ENCODE results near the gene CDC42BPG.

CDC42BPG gene

DNA sequence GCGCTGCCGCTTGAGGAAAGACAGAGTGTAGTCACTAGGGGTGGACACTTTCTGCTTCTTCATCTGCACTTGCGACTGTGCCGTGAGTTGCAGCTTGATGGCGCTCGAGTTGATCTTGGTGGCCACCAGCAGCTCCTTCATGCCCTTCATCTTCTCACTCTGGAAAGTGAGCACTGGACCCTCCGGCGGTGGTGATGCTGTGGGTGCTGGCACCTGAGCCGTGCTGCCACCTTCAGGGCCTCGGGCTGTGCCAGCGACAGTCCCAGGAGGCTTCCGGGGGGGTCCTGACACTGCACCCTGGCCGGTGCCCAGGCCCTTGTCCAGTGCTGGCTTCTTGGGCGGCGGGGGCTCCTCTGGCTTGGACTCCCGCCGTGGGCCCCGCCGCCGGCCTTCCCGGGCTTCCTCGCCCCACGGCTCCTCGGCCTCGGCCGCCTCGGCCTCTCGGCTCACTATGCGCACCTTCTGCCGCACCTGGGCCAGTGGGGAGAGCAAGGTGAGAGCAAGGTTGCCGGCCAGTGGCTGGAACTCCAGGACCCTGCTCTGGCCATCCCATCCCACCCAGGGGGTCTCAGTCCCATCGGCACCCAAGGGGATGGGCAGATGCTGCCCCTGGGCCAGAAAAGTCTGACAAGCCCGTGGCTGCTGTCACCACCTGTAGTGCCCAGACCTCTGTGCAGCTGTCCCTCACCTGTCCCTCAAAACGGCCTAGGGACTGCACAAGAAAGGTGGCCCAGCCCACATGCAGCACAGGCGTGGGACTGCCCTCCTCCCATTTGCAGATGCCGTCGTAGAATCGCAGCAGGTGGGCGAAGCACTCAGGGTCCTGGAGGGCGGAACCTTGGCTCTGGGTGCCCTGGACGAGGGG, 39.9 kb downstream of the CDC42BPG start:
- peaks cover 52% of the 10 kb centered on the region for H3K4me1 Mint-ChIP-seq (ENCODE audit: low read depth)
- no peak overlapping the region for H3K27ac Mint-ChIP-seq
- no peaks in the 10 kb centered on the region for H3K9me3 Mint-ChIP-seq
- H3K27me3 Mint-ChIP-seq = no peaks in the 10 kb centered on the region
- H3K36me3 Mint-ChIP-seq (ENCODE audit: low read depth) = peaks cover 80% of the 10 kb centered on the region
- peak overlapping the region; percentile 85 for H3K4me3 Mint-ChIP-seq
- no peak for DNase-seq

- H3K27me3 Mint-ChIP-seq = no peaks in the 10 kb centered on the region
- H3K9me3 Mint-ChIP-seq = no peaks in the 10 kb centered on the region
- peaks cover 47% of the 10 kb centered on the region for H3K4me1 Mint-ChIP-seq (ENCODE audit: low read depth)
- DNase-seq = no peak
- H3K27ac Mint-ChIP-seq = peak overlapping the region; percentile 95
- peak overlapping the region; percentile 85 for H3K4me3 Mint-ChIP-seq
- H3K36me3 Mint-ChIP-seq (ENCODE audit: low read depth) = peaks cover 80% of the 10 kb centered on the region
These were observed 40.6 kb downstream of the CDC42BPG start for GRCh38 chr11:64803846-64804345.

DNA sequence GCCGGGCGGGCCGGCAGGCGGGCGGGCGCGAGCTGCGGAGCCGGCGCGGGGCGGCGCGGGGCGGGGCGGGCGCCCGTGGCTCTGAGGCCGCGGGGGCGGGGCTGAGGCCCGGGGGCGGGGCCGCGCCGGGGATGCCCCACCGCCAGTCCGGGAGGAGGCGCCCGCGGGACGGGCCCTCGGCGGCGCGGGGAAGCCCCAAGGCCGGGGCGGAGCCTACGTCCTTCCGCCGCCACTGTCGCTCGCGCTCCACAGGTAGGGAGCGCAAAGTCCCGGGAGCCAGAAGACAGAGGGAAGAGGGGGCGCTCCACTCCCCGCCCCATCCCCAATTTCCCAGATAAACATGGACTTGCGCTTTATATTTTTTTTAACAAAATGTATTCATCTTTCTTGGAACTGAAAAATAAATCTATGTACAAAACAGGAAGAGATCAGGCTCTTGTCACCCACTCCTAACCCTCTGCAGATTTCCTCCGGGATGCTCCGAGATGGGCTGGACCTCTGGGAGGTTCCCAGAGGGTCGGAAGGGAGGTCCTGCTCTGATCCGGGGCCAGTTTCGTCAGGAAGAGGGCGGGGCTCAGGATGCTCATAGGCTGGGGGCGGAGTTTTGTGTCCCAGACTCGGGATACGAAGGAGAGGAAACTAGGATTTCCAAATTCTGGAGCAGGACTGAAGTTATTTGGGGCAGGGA, 41.2 kb downstream of the CDC42BPG start, which contains the start of gene MAP4K2:
MAP4K2 (minus strand) TSS at position 57 of the 688 bp plus-strand sequence. CDS start 65 bp downstream, outside the sequence.
- Mint-ChIP-seq H3K27ac (peak within 1 kb of the TSS; percentile 95), H3K4me3 (peak within 1 kb of the TSS; percentile 85), H3K27me3 (no peaks in the 10 kb centered on the region), H3K9me3 (no peaks in the 10 kb centered on the region), H3K4me1 (ENCODE audit: low read depth) (peaks cover 47% of the 10 kb centered on the region), H3K36me3 (ENCODE audit: low read depth) (peaks cover 82% of the 10 kb centered on the region)
- DNase-seq = peak; percentile 90

- H3K9me3 Mint-ChIP-seq = no peaks in the 10 kb centered on the region
- peak overlapping the region; percentile 86 for H3K27ac Mint-ChIP-seq
- H3K4me1 Mint-ChIP-seq (ENCODE audit: low read depth) = peaks cover 41% of the 10 kb centered on the region
- DNase-seq = no peak
- H3K4me3 Mint-ChIP-seq = peak overlapping the region; percentile 83
- peaks cover 80% of the 10 kb centered on the region for H3K36me3 Mint-ChIP-seq (ENCODE audit: low read depth)
- H3K27me3 Mint-ChIP-seq = no peaks in the 10 kb centered on the region
These were observed 41.9 kb downstream of the CDC42BPG start for GRCh38 chr11:64802370-64803157.

DNA sequence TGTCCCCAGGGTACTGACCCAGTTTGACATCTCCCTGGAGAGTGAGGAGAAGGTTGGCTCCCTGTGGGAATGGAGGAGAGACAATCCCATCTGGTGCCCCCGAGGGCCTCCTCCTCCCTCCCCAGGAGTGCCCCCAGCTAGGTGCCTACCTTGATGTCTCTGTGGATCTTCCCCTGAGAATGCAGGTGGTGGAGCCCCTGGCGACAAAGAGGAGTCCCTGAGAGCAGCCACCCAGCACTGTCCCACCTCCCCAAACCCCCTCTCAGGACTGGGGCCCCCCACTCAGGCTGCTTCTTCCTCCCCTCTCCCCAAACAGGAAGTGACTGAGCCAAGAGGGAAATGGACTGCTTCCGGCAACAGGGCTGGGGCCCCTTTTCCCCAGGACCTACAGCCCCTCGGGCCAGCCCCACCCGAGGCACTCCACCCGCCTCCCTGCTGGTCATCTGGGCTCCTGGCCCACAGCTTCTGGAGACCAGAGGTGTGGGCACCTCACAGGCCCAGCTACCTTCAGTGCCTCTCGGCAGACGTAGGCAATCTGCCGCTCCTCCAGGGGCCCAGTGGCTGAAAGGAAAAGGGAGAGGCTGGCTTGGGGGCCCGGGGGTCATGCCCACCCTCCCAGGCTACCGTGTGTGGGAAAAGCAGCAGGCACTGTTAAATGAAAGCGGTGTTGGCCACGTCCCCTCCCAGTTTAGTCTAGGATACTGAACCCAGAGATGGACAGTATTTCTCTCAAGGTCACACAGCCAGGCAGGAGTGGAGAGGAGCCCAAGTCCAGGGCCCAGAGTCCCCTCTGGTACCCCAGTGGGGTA, 42.7 kb downstream of the CDC42BPG start:
- no peaks in the 10 kb centered on the region for H3K27me3 Mint-ChIP-seq
- peak overlapping the region; percentile 86 for H3K27ac Mint-ChIP-seq

DNA sequence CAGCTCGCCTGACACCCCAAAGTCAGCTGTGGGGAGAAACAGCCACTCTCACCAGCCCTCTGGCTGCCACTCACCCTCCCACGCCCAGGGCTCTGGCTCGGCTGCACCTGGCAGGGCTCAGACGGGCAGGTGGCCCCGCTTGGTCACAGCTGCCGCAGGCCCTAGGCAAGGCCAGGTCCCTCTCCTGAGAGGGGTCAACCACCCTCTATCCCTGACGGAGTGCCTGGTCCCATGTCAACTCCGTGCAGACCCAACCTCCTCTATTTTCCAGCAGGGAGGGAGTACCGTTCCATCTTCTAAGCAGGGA, 43.3 kb downstream of the CDC42BPG start:
- Mint-ChIP-seq H3K27me3 (no peaks in the 10 kb centered on the region), H3K4me1 (ENCODE audit: low read depth) (peaks cover 32% of the 10 kb centered on the region), H3K9me3 (no peaks in the 10 kb centered on the region), H3K4me3 (peak overlapping the region; percentile 83), H3K36me3 (ENCODE audit: low read depth) (peaks cover 78% of the 10 kb centered on the region), H3K27ac (peak overlapping the region; percentile 86)
- DNase-seq = no peak

More for the DNA sequence above, 42.7 kb downstream of the CDC42BPG start:
- peaks cover 36% of the 10 kb centered on the region for H3K4me1 Mint-ChIP-seq (ENCODE audit: low read depth)
- H3K4me3 Mint-ChIP-seq = peak overlapping the region; percentile 83
- DNase-seq = no peak
- no peaks in the 10 kb centered on the region for H3K9me3 Mint-ChIP-seq
- peaks cover 78% of the 10 kb centered on the region for H3K36me3 Mint-ChIP-seq (ENCODE audit: low read depth)

- H3K27ac Mint-ChIP-seq = peak overlapping the region; percentile 86
- peaks cover 78% of the 10 kb centered on the region for H3K36me3 Mint-ChIP-seq (ENCODE audit: low read depth)
- DNase-seq = no peak
- H3K4me1 Mint-ChIP-seq (ENCODE audit: low read depth) = peaks cover 36% of the 10 kb centered on the region
- peak overlapping the region; percentile 83 for H3K4me3 Mint-ChIP-seq
- H3K9me3 Mint-ChIP-seq = no peaks in the 10 kb centered on the region
- no peaks in the 10 kb centered on the region for H3K27me3 Mint-ChIP-seq
These were observed 43.9 kb downstream of the CDC42BPG start for GRCh38 chr11:64800303-64801157.

- no peak overlapping the region for H3K4me3 Mint-ChIP-seq
- no peak overlapping the region for H3K27ac Mint-ChIP-seq
- no peak for DNase-seq
- peaks cover 38% of the 10 kb centered on the region for H3K4me1 Mint-ChIP-seq (ENCODE audit: low read depth)
- peaks cover 75% of the 10 kb centered on the region for H3K36me3 Mint-ChIP-seq (ENCODE audit: low read depth)
- H3K27me3 Mint-ChIP-seq = no peaks in the 10 kb centered on the region
- H3K9me3 Mint-ChIP-seq = no peaks in the 10 kb centered on the region
These were observed 44.7 kb downstream of the CDC42BPG start for GRCh38 chr11:64799623-64800302.

DNA sequence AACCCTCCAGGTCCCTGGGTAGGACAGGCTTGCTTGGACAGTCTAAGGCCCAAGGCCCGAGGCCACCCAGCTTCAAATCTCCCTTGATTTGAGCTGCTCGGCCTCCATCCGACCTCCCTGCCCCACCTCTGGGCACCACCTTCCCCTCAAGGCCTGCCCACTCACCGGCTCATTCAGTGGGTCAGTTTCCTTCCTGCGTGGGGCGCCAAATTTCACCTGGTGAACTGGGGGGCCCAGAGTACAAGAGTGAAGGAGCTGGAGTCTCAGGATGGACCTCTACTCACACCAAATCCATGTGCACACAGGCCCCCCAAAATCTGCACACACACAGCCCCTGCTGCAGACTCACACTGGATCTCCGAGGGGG, 45.2 kb downstream of the CDC42BPG start:
- H3K27ac Mint-ChIP-seq = no peak overlapping the region
- no peak overlapping the region for H3K4me3 Mint-ChIP-seq
- DNase-seq = no peak
- H3K36me3 Mint-ChIP-seq (ENCODE audit: low read depth) = peaks cover 76% of the 10 kb centered on the region
- no peaks in the 10 kb centered on the region for H3K27me3 Mint-ChIP-seq
- H3K4me1 Mint-ChIP-seq (ENCODE audit: low read depth) = peaks cover 41% of the 10 kb centered on the region
- H3K9me3 Mint-ChIP-seq = no peaks in the 10 kb centered on the region

DNA sequence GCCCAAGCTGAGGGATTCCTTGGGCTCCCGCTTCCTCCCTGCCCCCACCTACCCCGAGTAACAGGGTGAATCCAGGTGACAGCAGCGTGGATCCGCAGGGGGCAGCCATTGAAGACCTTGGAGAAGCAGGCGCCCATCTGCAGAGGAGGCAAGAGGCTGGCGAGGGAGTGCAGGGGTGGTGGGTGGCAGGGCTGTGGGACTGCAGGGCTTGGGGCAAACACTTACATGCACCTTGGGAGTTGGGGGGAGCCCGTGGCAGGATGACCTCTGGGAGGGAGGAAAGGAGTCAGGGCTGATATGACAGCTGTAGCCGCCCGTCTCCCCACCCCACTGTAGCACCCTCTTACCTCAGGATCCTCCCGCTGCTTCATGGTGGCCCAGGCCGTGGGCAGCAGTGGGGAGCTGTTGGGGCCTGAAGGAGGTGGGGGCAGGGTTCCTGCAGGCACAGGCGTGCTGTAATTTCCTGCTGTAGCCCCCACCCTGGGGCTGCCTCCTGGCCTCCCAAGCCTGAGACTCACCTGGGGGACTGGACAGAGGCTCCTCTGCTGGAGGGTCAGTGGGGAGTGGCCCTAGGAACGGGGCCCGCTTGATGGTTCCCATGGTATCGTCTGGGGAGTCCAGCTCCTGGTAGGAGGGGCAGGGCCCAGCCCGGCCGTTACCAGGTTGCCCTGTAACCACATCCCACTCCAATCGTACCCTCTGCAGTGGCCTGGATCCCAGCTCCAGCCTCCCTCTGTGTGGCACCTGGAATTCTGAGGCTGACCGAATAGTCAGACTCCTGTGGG, 47.5 kb downstream of the CDC42BPG start:
- no peak for DNase-seq
- Mint-ChIP-seq H3K36me3 (ENCODE audit: low read depth) (peaks cover 77% of the 10 kb centered on the region), H3K4me1 (ENCODE audit: low read depth) (peaks cover 36% of the 10 kb centered on the region), H3K9me3 (no peaks in the 10 kb centered on the region), H3K27ac (no peak overlapping the region), H3K4me3 (no peak overlapping the region), H3K27me3 (no peaks in the 10 kb centered on the region)

DNA sequence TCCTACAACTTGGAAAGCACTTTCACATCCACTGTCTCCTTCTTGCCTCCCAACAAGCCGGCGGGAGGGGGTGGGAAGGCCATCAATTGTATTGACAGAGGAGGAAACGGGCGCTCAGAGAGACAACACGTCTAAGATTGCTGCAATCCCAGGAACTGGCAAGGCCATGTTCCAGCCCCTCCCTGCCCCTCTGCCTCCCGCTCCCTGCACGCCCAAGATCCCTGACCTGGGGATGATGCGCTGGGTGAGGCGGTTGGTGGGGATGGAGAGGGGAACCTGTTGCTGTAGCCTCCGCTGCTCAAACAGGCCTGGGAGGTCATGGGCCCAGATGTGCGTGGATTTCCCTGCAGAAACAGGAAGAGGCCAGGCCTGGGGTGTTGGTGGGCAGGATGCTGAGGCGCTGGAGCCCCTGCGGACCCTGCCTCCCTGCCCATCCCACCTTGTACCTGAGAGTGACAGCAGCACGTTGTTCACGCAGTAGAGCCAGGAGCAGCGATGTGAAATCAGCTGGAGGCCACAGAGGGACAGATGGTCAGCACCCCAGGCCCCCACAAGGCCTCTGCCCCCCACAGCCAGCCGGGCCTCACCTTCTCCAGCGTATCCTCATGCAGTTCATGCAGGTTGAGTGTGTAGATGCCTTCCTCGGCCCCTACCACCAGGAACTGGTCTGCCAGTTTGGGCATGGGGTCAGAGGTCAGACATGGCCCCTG, 48.3 kb downstream of the CDC42BPG start:
- Mint-ChIP-seq H3K27me3 (no peaks in the 10 kb centered on the region), H3K36me3 (ENCODE audit: low read depth) (peaks cover 76% of the 10 kb centered on the region), H3K4me1 (ENCODE audit: low read depth) (peaks cover 29% of the 10 kb centered on the region), H3K9me3 (no peaks in the 10 kb centered on the region), H3K27ac (peak overlapping the region; percentile 58), H3K4me3 (no peak overlapping the region)
- no peak for DNase-seq

- Mint-ChIP-seq H3K4me3 (no peak overlapping the region), H3K27ac (no peak overlapping the region), H3K4me1 (ENCODE audit: low read depth) (peaks cover 22% of the 10 kb centered on the region), H3K27me3 (no peaks in the 10 kb centered on the region), H3K36me3 (ENCODE audit: low read depth) (peaks cover 76% of the 10 kb centered on the region), H3K9me3 (no peaks in the 10 kb centered on the region)
- DNase-seq = no peak
These were observed 49.9 kb downstream of the CDC42BPG start for GRCh38 chr11:64794526-64794925.
